H9 (cell line): Measurements from ENCODE around the gene TMEM240. TPM values are rescaled to one million over a fixed set of nuclear protein-coding genes. Genes with fewer than 3 reads are reported as not detected.

Experiments used
- DNase-seq: peaks from one replicate; pipeline ENCODE4 v3.0.0-alpha.2; 2017
- H2AFZ ChIP-seq: one replicate; pipeline ENCODE4 v1.6.1; 2013; ENCODE audit warnings: mild to moderate bottlenecking, low read length, control low read depth, moderate library complexity
- H2AK5ac ChIP-seq: 2 replicates; pipeline ENCODE4 v1.6.1; 2013; ENCODE audit warnings: low read length, control low read depth, mixed read lengths; ENCODE audit not compliant: insufficient read length
- H2BK120ac ChIP-seq: one replicate; pipeline ENCODE4 v1.6.1; 2013; ENCODE audit warnings: low read depth, mild to moderate bottlenecking, low read length, control low read depth, inconsistent platforms; ENCODE audit not compliant: poor library complexity, severe bottlenecking
- H2BK12ac ChIP-seq: 2 replicates; pipeline ENCODE4 v1.6.1; 2013; ENCODE audit warnings: low read length, control low read depth, mixed read lengths, low read depth; ENCODE audit not compliant: insufficient read length
- H2BK15ac ChIP-seq: 2 replicates; pipeline ENCODE4 v1.6.1; 2013; ENCODE audit warnings: low read depth, low read length, control low read depth
- H2BK20ac ChIP-seq: one replicate; pipeline ENCODE4 v1.6.1; 2013; ENCODE audit warnings: low read depth, mild to moderate bottlenecking, low read length, control low read depth, inconsistent platforms; ENCODE audit not compliant: poor library complexity, severe bottlenecking
- H2BK5ac ChIP-seq: 2 replicates; pipeline ENCODE4 v1.6.1; 2013; ENCODE audit warnings: low read length, control low read depth, mixed read lengths; ENCODE audit not compliant: insufficient read length
- H3K14ac ChIP-seq: 2 replicates; pipeline ENCODE4 v1.6.1; 2013; ENCODE audit warnings: low read length, control low read depth; ENCODE audit not compliant: insufficient read depth
- H3K18ac ChIP-seq: 2 replicates; pipeline ENCODE4 v1.6.1; 2013; ENCODE audit warnings: low read depth, mild to moderate bottlenecking, mixed read lengths, low read length, control low read depth; ENCODE audit not compliant: insufficient read length
- H3K23ac ChIP-seq: 2 replicates; pipeline ENCODE4 v1.6.1; 2013; ENCODE audit warnings: low read length, control low read depth, mixed read lengths, low read depth; ENCODE audit not compliant: insufficient read length
- H3K23me2 ChIP-seq: 2 replicates; pipeline ENCODE4 v1.6.1; 2013; ENCODE audit warnings: low read depth, mild to moderate bottlenecking, mixed read lengths, low read length, control low read depth; ENCODE audit not compliant: insufficient read length, poor library complexity, severe bottlenecking
- H3K27ac ChIP-seq: 2 replicates; pipeline ENCODE4 v1.5.1; 2013; ENCODE audit warnings: low read length, control low read depth, mixed read lengths, low read depth; ENCODE audit not compliant: insufficient read length
- H3K27me3 ChIP-seq: 2 replicates; pipeline ENCODE4 v1.6.1; 2013; ENCODE audit warnings: low read length, control low read depth, inconsistent platforms; ENCODE audit not compliant: insufficient read depth
- H3K4ac ChIP-seq: 2 replicates; pipeline ENCODE4 v1.6.1; 2013; ENCODE audit warnings: low read depth, mild to moderate bottlenecking, control low read depth, inconsistent platforms, low read length, moderate library complexity
- H3K4me1 ChIP-seq: 2 replicates; pipeline ENCODE4 v1.6.1; 2013; ENCODE audit warnings: low read length, control low read depth, inconsistent platforms; ENCODE audit not compliant: insufficient read depth
- H3K4me2 ChIP-seq: 2 replicates; pipeline ENCODE4 v1.6.1; 2013; ENCODE audit warnings: low read length, control low read depth, mixed read lengths; ENCODE audit not compliant: insufficient read length, insufficient read depth
- H3K56ac ChIP-seq: 2 replicates; pipeline ENCODE4 v1.6.1; 2013; ENCODE audit warnings: low read depth, mild to moderate bottlenecking, mixed read lengths, low read length, control low read depth; ENCODE audit not compliant: insufficient read length
- H3K79me1 ChIP-seq: 2 replicates; pipeline ENCODE4 v1.6.1; 2013; ENCODE audit warnings: low read depth, mild to moderate bottlenecking, moderate library complexity, low read length, control low read depth, inconsistent platforms; ENCODE audit not compliant: insufficient read depth, poor library complexity, severe bottlenecking
- H3K79me2 ChIP-seq: 2 replicates; pipeline ENCODE4 v1.6.1; 2013; ENCODE audit warnings: low read length, control low read depth, inconsistent platforms; ENCODE audit not compliant: insufficient read depth
- H3K9ac ChIP-seq: 2 replicates; pipeline ENCODE4 v1.6.1; 2013; ENCODE audit warnings: low read length, control low read depth, mixed read lengths; ENCODE audit not compliant: insufficient read length; ENCODE audit errors: extremely low read depth
- H3K9me3 ChIP-seq: one replicate; pipeline ENCODE4 v1.6.1; 2013; ENCODE audit warnings: low read depth, low read length, inconsistent platforms; ENCODE audit not compliant: control insufficient read depth
- H3T11ph ChIP-seq: one replicate; pipeline ENCODE4 v1.6.1; 2013; ENCODE audit warnings: mild to moderate bottlenecking, low read length, control low read depth, inconsistent platforms
- H4K20me1 ChIP-seq: one replicate; pipeline ENCODE4 v1.6.1; 2013; ENCODE audit not compliant: control insufficient read depth, insufficient read length, insufficient read depth
- H4K5ac ChIP-seq: 2 replicates; pipeline ENCODE4 v1.6.1; 2013; ENCODE audit warnings: low read depth, mild to moderate bottlenecking, mixed read lengths, low read length, control low read depth; ENCODE audit not compliant: insufficient read length
- H4K8ac ChIP-seq: replicated peaks from 2 replicates; pipeline ENCODE4 v1.6.1; 2013; ENCODE audit warnings: low read length, control low read depth, mixed read lengths, low read depth; ENCODE audit not compliant: insufficient read length
- H4K91ac ChIP-seq: 2 replicates; pipeline ENCODE4 v1.6.1; 2013; ENCODE audit warnings: low read depth, mild to moderate bottlenecking, moderate library complexity, mixed read lengths, low read length, control low read depth; ENCODE audit not compliant: insufficient read length
- H3K27ac Mint-ChIP-seq, 3 experiments: 2 replicates in 2 of 3; 3 replicates in 1 of 3; pipeline ENCODE4 v1.8.0; 2020 to 2021; ENCODE audit warnings: mixed read lengths in 3 of 3, mild to moderate bottlenecking in 1 of 3, moderate library complexity in 1 of 3
- H3K27me3 Mint-ChIP-seq: 2 replicates; pipeline ENCODE4 v1.8.0; 2021; ENCODE audit warnings: low read depth, mild to moderate bottlenecking, moderate library complexity, mixed read lengths
- H3K36me3 Mint-ChIP-seq, 3 experiments: 2 replicates in 2 of 3; 3 replicates in 1 of 3; pipeline ENCODE4 v1.8.0; 2020 to 2021; ENCODE audit warnings: low read depth in 3 of 3, mixed read lengths in 3 of 3; ENCODE audit not compliant: insufficient read depth in 1 of 3
- H3K4me1 Mint-ChIP-seq, 2 experiments: 2 replicates each; pipeline ENCODE4 v1.8.0; 2020; ENCODE audit warnings: mixed read lengths in 2 of 2
- H3K4me3 Mint-ChIP-seq, 2 experiments: 2 replicates in 1 of 2; 3 replicates in 1 of 2; pipeline ENCODE4 v1.8.0; 2020 to 2021; ENCODE audit warnings: mild to moderate bottlenecking in 2 of 2, mixed read lengths in 2 of 2, moderate library complexity in 1 of 2
- H3K9me3 Mint-ChIP-seq, 2 experiments: 2 replicates in 1 of 2; 3 replicates in 1 of 2; pipeline ENCODE4 v1.8.0; 2020; ENCODE audit warnings: mild to moderate bottlenecking in 2 of 2, mixed read lengths in 2 of 2, moderate library complexity in 1 of 2
- WGBS: extraction: QIAGEN DNeasy Blood & Tissue Kit; methylation state at CpG from one replicate; pipeline ENCODE4 v1.1.7; 2013; ENCODE audit warnings: missing lambda C conversion rate, low lambda C conversion rate, mixed read lengths; ENCODE audit not compliant: insufficient read length; ENCODE audit errors: extremely low coverage; 5-methylcytosine and 5-hydroxymethylcytosine counted together
- total RNA-seq: library from RNA; stranded (reverse); gene quantifications from 2 replicates; pipeline ENCODE4 v1.2.1, GENCODE V29; 2021
- TF ChIP-seq, protein P1 (sequence below): fragments of 200-600 bp; sonication (generic); conservative IDR thresholded peaks from 3 replicates; pipeline ENCODE4 v1.8.0; 2021; ENCODE audit warnings: antibody characterized with exemption, mild to moderate bottlenecking

Gene TMEM240
- total RNA-seq, 1 experiment from 2014 or later, result 8.7 TPM

DNA sequence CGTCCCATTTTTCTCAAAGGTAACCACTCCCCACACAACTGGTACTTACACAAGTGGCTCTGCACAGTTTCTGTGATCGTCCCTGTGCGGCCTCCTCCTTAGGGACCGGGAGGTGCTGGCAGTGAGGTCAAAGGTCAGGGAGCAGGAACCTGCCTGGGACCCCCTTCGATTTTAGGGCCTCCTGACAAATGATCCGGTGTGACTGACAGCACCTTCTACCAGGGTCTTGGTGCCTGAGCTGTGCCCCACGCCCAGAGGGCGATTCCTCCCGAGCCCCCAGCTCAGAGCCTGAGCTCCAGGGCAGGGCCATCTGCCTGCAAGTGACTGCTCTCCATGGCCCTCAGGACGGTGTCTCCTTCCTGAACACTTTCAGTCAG lies 11.8 kb upstream of the TMEM240 start:
- Histone ChIP-seq H3K9me3 (no peaks in the 10 kb centered on the region), H2BK5ac (no peak overlapping the region), H2BK120ac (no peak overlapping the region), H2BK20ac (no peak overlapping the region), H4K5ac (no peak overlapping the region), H3K23ac (no peak overlapping the region), H4K8ac (no peak overlapping the region), H3K79me2 (no peaks in the 10 kb centered on the region), H4K91ac (no peak overlapping the region), H3K9ac (no peak overlapping the region), H3K4me2 (no peak overlapping the region), H3K27ac (no peak overlapping the region), H3K56ac (no peak overlapping the region), H3K14ac (no peak overlapping the region), H4K20me1 (no peaks in the 10 kb centered on the region), H3K79me1 (no peaks in the 10 kb centered on the region), H3K18ac (no peak overlapping the region), H2AK5ac (no peak overlapping the region), H3K23me2 (no peaks in the 10 kb centered on the region), H3T11ph (no peak overlapping the region), H3K4me1 (no peaks in the 10 kb centered on the region), H2BK12ac (no peak overlapping the region), H2AFZ (no peak overlapping the region), H2BK15ac (no peak overlapping the region), H3K27me3 (no peaks in the 10 kb centered on the region), H3K4ac (no peak overlapping the region)
- no peaks in the 10 kb centered on the region; the same call in 1 of the 2 replicates for H3K27me3 Mint-ChIP-seq
- no peaks in the 10 kb centered on the region for H3K4me1 Mint-ChIP-seq
- no peak overlapping the region for H3K4me3 Mint-ChIP-seq
- no peak overlapping the region; a peak in 1 of 7 replicates for H3K27ac Mint-ChIP-seq
- TF ChIP-seq, protein P1, sequence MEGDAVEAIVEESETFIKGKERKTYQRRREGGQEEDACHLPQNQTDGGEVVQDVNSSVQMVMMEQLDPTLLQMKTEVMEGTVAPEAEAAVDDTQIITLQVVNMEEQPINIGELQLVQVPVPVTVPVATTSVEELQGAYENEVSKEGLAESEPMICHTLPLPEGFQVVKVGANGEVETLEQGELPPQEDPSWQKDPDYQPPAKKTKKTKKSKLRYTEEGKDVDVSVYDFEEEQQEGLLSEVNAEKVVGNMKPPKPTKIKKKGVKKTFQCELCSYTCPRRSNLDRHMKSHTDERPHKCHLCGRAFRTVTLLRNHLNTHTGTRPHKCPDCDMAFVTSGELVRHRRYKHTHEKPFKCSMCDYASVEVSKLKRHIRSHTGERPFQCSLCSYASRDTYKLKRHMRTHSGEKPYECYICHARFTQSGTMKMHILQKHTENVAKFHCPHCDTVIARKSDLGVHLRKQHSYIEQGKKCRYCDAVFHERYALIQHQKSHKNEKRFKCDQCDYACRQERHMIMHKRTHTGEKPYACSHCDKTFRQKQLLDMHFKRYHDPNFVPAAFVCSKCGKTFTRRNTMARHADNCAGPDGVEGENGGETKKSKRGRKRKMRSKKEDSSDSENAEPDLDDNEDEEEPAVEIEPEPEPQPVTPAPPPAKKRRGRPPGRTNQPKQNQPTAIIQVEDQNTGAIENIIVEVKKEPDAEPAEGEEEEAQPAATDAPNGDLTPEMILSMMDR, result no peak
- no peak for DNase-seq
- H3K36me3 Mint-ChIP-seq, result peaks cover 0 to 14% (median 12%) of the 10 kb centered on the region in 3 experiments; a peak in 5 of 7 replicates
- WGBS, result no CpG with 5 or more reads among the region's 10 CpGs
- H3K9me3 Mint-ChIP-seq, result no peaks in the 10 kb centered on the region
